Lower leg skin (tissue), 4 donors: ENCODE measurements around the gene SETD7. TPM values are rescaled to one million over a fixed set of nuclear protein-coding genes. Genes with fewer than 3 reads are reported as not detected.
"Not testable (repeated sequence)": the region's sequence is repeated elsewhere in the genome, so short reads cannot be mapped to it uniquely, and the experiment has no call there.

ENCODE experiments used
- DNase-seq, 2 donors: peaks; one replicate each; pipeline ENCODE4 v3.0.0-alpha.2; 2019; ENCODE audit warnings: low spot score in 2 of 2
- H3K4me3 ChIP-seq: fragments of 200-600 bp; sonication (generic); 2 replicates; pipeline ENCODE4 v1.5.1; 2017; ENCODE audit warnings: mild to moderate bottlenecking, low read depth; ENCODE audit not compliant: poor library complexity, severe bottlenecking
- POLR2A ChIP-seq, 2 donors: fragments of 450-650 bp; IDR thresholded peaks; one replicate each; pipeline ENCODE4 v1.6.1; 2016 to 2017; ENCODE audit warnings: antibody characterized with exemption in 2 of 2, mild to moderate bottlenecking in 1 of 2, moderate library complexity in 1 of 2
- WGBS, 2 donors: methylation state at CpG; one replicate each; pipeline ENCODE4 v1.1.5; 2018; 5-methylcytosine and 5-hydroxymethylcytosine counted together
- intact Hi-C: fragments of 100-400 bp; cut with DNase I; formaldehyde crosslinking; loops from one replicate; pipeline ENCODE4 v1.15.0; 2023; ENCODE audit warnings: low total_unique reads
- total RNA-seq, 4 donors: library from RNA; depleted of rRNA; stranded (reverse); fragments of >200 nt; gene quantifications; one replicate each; pipeline ENCODE4 v1.1.0, GENCODE V29; 2016
- TF ChIP-seq, protein P1 (sequence below), 3 donors: fragments of 450-650 bp; IDR thresholded peaks; one replicate each; pipeline ENCODE4 v1.5.1; 2016; ENCODE audit warnings: antibody characterized with exemption in 3 of 3, mild to moderate bottlenecking in 3 of 3, moderate library complexity in 2 of 3

The SETD7 gene
- total RNA-seq, 4 donors from 2014 or later: 34.3 to 45.7 (median 41.7) TPM

DNA sequence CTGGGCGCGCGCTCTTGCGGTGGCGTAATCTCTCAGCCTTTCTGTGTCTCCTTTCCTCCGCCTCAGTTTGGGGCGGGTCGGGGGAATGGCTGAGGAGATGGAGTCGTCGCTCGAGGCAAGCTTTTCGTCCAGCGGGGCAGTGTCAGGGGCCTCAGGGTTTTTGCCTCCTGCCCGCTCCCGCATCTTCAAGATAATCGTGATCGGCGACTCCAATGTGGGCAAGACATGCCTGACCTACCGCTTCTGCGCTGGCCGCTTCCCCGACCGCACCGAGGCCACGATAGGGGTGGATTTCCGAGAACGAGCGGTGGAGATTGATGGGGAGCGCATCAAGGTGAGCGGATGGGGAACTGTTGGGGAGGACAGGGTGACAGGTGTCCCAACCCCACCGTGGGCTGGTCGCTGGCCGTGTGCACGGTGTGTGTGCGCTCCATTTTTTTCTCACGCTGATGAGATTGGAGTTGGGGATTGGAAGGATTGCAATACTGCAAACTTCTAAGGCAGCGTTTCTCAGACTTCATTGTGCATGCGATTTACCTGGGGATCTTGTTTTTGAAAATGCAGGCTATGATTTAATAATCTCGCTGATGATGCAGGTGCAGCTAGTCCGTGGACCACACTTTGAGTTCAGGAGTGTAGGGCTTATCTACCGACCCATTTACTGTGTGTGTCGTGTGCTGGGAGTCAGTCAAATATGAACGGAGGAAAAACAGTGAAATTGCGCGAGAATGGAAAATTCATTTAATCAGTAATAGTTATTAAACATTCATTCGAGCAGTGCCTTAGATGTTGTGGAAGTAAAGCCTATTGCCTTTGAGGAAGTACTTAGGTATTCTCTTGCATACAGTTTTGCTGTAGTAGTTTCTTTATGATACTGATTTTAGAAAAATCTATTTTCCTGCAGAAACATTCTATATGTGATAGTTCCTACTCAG, 101.6 kb downstream of the SETD7 start, which contains the start of gene RAB33B:
RAB33B (plus strand) TSS at position 11 of the 935 bp plus-strand sequence; CDS start at position 86, 75 bp downstream.
- peak in 1 of 2 donors; percentile 83 for TF ChIP-seq POLR2A (IDR thresholded peaks at IDR 0.05)
- TF ChIP-seq, protein P1, sequence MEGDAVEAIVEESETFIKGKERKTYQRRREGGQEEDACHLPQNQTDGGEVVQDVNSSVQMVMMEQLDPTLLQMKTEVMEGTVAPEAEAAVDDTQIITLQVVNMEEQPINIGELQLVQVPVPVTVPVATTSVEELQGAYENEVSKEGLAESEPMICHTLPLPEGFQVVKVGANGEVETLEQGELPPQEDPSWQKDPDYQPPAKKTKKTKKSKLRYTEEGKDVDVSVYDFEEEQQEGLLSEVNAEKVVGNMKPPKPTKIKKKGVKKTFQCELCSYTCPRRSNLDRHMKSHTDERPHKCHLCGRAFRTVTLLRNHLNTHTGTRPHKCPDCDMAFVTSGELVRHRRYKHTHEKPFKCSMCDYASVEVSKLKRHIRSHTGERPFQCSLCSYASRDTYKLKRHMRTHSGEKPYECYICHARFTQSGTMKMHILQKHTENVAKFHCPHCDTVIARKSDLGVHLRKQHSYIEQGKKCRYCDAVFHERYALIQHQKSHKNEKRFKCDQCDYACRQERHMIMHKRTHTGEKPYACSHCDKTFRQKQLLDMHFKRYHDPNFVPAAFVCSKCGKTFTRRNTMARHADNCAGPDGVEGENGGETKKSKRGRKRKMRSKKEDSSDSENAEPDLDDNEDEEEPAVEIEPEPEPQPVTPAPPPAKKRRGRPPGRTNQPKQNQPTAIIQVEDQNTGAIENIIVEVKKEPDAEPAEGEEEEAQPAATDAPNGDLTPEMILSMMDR (IDR thresholded peaks at IDR 0.05): no peak
- DNase-seq: peak in 1 of 2 donors; percentile 93
- 0 to 1% methylated on average over 34 to 43 of the region's 46 CpGs for WGBS, 2 donors
- H3K4me3 ChIP-seq: peak within 1 kb of the TSS; percentile 90
- intact Hi-C loops: no loop called here

DNA sequence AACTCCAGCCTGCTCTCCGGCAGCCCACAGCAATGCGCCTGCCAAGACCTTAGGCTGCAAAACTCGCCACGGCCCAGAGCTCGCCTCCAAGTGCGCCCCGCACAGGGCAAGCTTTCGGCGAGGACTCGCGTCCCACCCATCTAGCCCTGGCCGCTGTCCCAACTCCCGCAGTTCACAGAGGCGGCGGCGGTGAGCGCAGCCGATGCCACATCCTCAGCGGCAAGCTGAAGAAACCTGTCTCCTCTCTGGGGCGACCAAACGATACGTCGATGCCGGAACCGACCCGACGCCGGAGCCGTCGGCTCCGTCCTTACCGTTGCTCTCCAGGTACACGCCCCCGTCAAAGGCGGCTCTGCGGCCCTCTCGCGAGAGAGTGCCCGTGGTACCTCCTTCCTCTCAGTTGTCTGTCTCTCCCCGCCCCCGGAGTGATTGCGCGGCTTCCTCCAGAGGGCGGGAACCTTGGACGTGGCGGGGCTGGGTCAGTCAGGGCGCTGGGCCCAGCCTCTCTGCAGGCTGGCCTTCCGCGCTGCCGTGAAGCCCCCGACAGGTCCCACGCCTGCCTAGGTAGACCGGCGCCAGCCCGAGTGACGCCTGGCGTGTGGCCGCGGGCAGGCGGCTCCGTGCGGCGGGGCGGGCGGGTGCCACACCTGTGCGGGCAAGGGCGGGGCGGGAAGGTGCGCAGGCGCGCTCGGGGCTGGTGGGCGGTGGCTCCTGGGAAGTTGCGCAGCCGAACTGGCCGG, 102.5 kb downstream of the SETD7 start:
- TF ChIP-seq, protein P1 (IDR thresholded peaks at IDR 0.05): no peak
- no peak for TF ChIP-seq POLR2A (IDR thresholded peaks at IDR 0.05)
- DNase-seq: peak; percentile 98 to 100
- H3K4me3 ChIP-seq: peak overlapping the region; percentile 90
- intact Hi-C loops: no loop called here
- 1% methylated on average over 40 to 56 of the region's 76 CpGs for WGBS, 2 donors

DNA sequence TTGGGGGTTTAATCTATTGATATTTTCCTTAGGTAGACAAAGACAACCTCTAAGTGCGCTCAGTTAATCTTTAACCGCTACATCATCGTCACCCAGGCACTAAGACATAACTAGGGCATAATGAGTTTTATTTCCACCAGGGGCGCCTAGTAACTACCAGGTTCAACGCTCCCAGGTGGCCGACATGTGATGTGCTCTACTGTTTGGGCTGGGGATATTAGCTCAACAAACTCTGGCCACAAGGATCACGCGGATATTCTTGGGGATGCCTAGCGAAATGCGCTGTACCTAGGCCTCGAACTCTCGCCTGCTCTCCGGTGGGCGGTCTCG, 103.0 kb downstream of the SETD7 start:
- peak in 1 of 2 donors; percentile 61 for DNase-seq
- intact Hi-C loops: no loop called here
- peak overlapping the region; percentile 90 for H3K4me3 ChIP-seq
- WGBS, 2 donors: 1 to 2% methylated on average over 13 to 15 of the region's 15 CpGs
- no peak for TF ChIP-seq POLR2A (IDR thresholded peaks at IDR 0.05)
- TF ChIP-seq, protein P1 (IDR thresholded peaks at IDR 0.05): no peak

DNA sequence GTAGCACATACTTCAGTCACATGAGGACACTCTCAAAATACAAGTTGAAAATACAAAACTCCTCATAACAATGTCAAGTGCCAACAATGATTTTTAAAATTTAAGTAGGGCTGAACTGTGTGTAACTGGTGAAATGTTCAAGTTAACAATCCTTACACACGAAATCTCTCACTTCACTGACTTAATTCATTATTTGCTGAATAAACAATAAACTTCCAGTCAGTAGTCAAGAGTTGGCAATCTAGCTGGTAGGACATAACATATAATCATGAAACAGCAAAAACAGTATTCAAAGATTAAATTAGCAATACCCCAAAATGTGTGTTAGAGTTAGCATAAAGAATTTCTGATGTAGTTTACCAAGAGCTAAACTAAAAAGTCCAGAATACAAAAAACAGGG, 104.0 kb downstream of the SETD7 start:
- intact Hi-C loops: no loop called here
- no peak overlapping the region for H3K4me3 ChIP-seq
- TF ChIP-seq, protein P1 (IDR thresholded peaks at IDR 0.05): no peak
- no peak for TF ChIP-seq POLR2A (IDR thresholded peaks at IDR 0.05)
- WGBS, 2 donors: 80 to 95% methylated on average over 1 of the region's 1 CpG
- DNase-seq: no peak

DNA sequence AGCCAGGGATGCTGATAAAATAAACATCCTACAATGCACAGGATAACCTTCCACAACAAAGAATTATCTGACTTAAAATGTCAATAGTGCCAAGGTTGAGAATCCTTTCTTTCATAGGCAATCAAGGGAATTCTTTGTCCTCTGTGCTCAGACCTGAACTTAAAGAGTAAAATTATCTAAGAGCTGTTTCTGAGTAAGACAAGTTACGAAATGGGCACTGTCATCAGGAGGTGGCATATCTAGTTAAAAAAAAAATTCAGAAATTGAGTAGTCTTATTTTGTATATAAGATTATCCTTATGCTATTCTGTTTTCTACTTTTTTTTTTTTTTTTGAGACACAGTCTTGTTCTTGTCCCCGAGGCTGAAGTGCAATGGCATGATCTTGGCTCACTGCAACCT, 105.4 kb downstream of the SETD7 start:
- whole genome bisulfite sequencing, 2 donors: 95 to 96% methylated on average over 2 of the region's 2 CpGs
- intact Hi-C loops: no loop called here
- no peak for DNase-seq
- H3K4me3 ChIP-seq: no peak overlapping the region
- no peak for TF ChIP-seq POLR2A (IDR thresholded peaks at IDR 0.05)
- TF ChIP-seq, protein P1 (IDR thresholded peaks at IDR 0.05): no peak

DNA sequence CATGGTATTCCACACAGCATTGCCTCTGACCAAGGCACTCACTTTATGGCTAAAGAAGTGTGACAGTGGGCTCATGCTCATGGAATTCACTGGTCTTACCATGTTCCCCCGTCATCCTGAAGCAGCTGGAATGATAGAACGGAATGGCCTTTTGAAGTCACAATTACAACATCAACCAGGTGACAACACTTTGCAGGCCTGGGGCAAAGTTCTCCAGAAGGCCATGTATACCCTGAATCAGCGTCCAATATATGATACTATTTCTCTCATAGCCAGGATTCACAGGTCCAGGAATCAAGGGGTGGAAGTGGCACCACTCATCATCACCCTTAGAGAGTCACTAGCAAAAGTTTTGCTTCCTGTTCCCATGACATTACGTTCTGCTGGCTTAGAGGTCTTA, 108.9 kb downstream of the SETD7 start:
- 88 to 95% methylated on average over 4 of the region's 4 CpGs for WGBS, 2 donors
- intact Hi-C loops, H3K4me3 ChIP-seq, DNase-seq: not testable (repeated sequence)
